NCI-H446 (cell line): ENCODE measurements around the gene PPIE.

ENCODE experiments used
- DNase-seq, 2 experiments: peaks; one replicate each; lab custom pipeline; 2025; lab: John Stamatoyannopoulos, UW

PPIE gene

DNA sequence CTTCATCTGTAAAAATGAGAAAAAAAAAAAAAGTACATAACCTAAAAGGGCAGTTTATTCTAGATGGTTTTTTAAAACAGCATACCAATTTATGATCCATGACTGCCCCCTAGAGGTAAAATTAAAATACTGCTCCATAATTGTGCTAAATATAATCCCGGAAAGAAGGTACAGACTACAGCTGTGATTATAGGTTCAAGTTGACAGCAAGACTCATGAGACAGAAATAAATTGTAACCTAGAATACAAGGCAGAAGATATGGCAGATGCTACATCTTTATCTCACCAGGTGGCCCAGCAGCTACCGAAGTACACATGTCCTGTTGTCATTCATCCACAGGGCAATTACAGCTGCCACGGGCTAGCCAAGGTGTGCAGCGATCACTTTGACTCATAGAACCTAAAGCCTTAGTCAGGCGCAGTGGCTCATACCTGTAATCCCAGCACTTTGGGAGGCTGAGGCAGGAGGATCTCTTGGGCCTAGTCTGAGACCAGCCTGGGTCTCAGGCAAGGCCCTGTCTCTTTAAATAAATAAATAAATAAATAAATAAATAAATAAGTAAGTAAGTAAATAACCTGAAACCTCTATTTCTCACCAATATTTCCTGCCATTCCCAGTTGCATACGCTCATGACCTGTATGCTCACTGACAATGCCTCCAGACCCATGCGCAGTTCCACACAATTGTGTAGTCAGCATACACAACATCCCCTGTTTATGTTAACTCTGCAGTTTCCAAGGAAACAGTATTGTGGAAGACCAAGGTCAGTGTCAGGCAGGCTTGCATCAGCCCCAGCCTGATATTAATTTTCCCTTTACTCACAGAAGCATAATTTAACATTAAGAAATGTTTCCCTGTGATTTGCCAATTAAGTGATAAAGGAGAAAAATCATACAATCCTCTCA, 18.3 kb upstream of the PPIE start:
- peak; percentile 64 to 86 for DNase-seq

DNA sequence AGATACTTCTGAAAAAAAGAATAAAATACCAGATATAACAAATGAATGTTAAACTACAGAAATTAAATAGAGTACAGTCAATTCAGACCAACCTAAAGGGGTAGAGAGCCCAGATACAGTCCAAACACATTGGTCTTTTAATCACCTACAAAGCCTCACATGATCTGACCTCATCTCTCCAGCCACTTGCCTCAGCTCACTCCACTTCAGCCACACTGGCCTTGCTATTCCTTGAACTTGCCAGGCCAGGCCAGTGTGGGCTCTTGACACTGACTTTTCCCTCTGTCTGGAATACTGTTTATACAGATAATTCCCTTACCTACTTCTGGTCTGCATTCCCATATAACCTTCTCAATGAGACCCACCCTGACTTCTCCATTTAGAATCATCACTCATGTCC, 17.0 kb upstream of the PPIE start:
- no peak for DNase-seq

DNA sequence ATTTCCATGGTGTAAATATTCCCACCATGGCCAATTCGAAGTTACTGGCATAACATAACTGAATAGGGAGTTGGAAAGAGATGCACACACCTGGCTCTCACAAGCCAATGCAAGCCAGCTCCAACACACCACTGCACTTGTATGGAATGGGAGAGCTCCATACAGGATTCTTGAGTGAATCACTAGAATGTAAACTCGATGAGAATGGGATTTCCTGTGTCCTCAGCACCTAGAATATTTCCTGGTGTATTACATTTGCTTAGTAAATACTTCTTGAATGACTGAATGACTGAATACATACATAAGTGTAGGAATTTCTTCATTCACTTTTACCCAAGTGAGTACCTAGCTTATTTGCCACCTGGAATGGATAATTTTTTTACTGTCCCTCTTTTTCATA, 16.2 kb upstream of the PPIE start:
- no peak for DNase-seq

DNA sequence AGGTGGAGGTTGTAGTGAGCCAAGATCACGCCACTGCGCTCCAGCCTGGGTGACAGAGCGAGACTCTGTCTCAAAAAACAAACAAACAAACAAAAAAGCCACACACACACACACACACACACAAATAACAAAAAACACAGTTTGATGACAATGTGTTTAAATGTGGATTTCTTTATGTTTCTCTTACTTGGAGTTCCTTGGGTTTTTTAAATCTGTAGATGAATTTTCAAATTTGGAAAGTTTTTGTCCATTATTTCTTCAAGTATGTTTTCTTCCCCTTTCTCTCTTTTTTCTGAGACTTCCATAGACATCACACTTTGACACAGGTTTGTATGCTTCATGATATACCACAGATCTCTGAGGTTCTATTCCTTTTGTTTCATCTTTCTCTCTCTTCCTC, 12.1 kb upstream of the PPIE start:
- DNase-seq, result no peak

DNA sequence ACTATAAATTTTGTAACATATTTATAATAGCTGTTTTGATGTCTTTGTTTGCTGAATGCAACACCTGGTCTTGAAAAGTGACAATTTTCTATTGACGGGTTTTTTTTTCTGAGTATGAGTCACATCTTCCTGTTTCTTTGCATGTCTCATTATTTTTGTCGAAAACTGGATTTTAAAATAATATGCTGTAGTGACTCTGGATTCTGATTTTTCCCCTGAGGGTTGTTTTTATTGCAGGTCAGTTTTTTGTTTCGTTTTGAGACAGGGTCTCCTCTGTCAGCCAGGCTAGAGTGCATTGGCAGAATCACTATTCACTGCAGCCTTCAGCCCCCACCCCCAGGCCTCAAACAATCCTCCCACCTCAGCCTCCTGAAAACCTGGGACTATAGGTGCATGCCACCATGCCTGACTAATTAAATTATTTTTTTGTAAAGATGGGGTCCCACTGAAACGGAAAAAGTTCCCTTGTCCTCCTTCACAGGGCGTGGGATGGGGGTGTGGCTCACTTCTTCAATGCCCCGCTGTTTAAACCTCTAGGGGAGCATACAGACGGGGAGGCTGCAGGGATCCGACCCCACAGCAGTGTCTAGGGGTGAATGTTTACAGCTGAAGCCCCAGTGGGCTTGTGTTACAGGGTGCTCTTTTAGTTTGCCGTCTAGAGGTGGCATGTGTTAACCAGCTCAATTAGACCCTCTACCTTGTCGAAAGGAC, 11.3 kb upstream of the PPIE start:
- no peak for DNase-seq

DNA sequence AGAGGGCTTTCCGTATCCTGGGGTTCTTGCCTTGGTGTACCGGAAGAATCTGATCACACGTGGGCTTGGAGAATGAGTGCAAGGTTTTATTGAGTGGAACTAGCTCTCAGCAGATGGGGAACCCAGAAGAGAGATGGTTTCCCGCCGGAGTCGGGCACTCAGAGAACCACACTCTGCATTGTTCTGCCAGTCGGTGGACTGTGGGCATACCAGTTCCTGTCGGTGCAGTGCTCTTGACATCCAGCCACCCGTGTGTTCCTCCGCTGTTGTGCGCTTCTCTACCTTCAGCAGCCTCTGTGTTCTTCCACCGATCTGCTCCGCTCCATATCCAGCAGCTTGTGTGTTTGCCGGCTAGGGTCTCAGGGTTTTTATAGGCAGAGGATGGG, 10.8 kb upstream of the PPIE start:
- no peak for DNase-seq

DNA sequence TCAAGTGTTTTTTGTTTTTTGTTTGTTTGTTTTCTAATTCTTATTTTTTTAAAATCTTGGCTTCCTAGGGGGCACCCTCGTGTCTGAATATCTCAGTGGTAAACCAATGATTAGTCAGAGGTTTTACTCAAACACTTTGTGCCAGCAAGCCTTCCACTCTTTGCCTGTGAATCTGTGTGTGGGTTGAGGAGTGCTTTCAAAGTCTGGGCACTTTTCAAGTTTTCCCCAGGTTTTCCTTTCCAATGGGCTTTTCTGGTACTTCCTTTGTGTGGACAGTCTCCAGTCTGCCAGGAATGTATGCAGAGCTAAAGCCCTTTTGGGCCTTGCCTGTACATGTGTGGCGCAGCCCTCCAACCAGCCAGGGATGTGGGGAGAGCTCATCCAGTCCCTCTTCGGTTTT, 9.7 kb upstream of the PPIE start:
- no peak for DNase-seq

DNA sequence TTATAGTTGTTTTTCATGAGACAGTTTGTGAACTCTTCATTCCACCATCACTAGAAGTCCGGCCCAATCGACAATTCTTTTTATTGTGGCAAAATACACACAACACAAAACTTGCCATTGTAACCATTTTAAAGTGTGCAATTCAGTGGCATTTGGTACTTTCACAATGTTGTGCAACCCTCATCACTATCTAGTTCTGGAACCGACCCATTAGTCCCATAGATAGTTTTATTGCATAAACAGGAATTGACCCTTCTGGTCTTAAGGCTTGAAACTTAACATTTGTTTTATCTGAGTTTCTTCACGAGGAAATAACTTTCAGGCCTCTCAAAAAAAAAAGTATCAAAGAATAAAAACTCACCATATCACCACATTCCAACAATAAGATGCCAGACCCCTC, 8.8 kb upstream of the PPIE start:
- DNase-seq, result no peak

DNA sequence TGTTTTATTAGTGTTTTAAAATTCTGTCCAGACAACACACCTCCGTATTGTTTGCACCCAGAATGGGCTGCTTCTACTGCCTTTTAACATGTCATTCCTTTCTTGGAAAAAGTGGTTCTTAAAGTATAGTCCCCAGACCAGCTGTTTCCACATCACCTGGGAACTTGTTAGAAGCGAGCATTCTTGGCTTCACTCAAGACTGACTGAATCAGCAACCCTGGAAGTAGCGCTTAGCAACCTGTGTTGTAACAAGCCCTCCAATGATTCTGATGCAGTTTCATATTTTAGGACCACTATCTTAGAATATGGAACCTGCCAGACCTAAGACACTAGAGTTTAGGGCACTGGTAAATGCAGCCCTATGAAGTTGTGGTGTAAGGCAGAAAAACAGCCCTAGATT, 6.0 kb upstream of the PPIE start:
- no peak for DNase-seq

DNA sequence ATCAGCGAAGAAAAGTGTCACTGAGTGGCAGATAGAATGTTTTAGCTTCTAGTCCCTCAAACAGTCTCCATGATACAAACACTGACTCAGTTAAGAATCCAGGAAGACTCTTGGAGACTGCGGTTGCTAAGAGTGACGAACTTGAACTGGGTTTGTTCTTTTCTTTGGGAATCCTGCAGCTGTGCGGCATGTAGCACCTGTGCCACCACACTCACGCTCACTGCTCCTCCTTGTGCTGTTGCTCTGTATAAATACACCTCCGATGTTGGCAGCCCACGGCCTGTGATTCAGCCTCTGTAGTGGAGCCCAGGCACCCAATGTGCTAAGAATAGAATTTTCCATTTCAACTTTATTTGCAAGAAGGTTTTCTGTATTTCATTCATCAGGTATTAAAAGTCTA, 5.5 kb upstream of the PPIE start:
- no peak for DNase-seq

DNA sequence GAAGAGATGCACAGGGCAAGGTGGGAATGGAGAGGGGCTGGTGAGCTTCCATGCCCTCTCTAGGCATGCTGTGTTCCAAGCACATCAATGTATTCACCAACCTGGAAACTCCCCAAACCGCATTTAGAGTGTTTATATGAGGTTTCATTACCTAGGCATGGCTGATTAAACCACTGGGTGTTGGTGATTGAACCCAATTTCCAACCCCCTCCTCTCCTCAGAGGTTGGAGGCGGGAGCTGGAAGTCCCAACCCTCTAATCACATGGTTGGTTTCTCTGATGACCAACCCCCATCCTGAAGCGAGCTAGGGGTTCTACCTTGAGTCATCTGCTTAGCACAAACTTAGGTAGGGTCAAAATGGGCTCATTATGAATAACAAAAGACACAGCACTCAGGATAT, 3.0 kb upstream of the PPIE start:
- no peak for DNase-seq

DNA sequence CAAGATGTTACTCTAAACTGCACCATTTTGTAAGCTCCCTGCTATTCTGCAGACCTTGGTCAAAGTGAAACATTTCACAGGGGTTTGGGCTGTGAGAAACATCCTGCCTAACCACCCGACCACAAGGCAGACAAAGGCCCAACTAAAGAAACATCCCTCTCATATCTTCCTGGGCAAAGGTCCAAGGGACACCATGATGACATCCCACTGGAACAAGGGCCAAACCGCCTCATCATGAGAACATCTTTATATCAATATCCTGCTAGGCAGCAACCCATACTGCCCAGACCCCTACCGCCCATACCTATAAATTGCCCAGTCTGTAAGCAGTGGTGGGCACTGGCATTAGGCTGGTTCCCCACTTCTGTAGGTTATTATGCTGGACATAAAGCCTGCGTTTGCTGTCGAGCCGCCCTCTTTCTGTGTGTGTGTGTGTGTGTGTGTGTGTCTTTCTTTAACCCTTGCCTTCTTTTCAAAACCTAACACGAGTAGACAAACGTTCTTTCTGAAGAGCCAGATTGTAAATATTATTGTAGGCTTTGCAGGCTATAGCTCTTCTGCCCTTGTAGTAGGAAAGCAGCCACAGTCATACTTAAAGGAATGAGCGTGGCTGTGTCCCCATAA, 1.0 kb upstream of the PPIE start:
- no peak for DNase-seq

DNA sequence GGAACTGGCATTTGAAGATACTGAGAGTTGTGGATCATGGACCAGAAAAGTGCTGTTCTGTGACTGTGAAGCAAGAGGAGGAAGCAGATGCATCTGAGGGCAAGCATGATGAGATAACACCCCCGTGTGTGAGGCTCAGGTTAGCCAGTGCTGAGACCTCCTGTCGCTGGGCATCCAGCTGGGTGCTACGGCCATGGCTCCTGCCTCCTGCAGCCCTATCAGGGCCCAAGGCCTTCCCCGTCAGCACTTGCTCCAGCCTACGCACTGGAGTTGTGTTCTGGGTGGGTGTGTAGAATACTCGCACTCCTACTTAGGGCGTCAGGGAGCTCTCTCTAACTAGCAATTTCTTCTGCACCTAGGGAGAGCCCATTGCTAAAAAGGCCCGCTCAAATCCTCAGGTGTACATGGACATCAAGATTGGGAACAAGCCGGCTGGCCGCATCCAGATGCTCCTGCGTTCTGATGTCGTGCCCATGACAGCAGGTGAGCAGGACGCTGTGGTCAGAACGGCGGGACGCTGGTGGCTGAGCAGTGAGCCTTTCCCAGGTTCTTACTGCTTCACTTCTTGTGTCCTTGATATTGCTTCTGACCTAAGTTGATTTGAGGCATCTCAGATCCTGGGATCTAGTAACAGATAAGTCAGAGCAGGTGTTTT, 6.5 kb downstream of the PPIE start:
- no peak for DNase-seq

DNA sequence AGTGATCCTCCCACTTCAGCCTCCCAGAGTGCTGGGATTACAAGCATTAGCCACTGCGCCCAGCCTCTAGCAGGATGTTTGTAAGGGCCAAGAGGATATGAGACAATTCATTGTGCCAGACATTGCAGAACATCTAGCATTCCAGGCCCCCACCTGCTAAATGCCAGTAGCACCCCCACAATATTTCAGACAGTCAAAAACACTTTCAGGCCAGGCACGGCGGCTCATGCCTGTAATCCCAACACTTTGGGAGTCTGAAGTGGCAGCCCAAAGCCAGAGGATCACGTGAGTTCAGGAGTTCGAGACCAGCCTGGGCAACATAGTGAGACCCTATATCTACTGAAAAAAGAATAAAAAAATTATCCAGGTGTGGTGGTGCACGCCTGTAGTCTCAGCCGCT, 12.9 kb downstream of the PPIE start:
- DNase-seq, result no peak

DNA sequence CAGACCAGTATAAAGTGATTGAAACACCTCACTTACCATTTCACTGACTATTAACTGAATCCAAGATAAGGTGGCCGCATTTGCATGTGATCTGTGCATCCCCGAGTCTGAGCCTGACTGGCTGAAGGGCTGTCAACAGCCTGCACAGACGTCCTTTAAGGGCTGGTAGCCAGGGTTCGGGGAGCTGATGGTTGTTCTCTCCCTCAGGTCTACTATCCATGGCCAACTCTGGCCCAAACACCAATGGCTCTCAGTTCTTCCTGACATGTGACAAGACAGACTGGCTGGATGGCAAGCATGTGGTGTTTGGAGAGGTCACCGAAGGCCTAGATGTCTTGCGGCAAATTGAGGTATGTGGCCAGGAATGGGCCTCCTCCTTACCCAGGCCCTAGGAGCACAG, 14.0 kb downstream of the PPIE start:
- no peak for DNase-seq

DNA sequence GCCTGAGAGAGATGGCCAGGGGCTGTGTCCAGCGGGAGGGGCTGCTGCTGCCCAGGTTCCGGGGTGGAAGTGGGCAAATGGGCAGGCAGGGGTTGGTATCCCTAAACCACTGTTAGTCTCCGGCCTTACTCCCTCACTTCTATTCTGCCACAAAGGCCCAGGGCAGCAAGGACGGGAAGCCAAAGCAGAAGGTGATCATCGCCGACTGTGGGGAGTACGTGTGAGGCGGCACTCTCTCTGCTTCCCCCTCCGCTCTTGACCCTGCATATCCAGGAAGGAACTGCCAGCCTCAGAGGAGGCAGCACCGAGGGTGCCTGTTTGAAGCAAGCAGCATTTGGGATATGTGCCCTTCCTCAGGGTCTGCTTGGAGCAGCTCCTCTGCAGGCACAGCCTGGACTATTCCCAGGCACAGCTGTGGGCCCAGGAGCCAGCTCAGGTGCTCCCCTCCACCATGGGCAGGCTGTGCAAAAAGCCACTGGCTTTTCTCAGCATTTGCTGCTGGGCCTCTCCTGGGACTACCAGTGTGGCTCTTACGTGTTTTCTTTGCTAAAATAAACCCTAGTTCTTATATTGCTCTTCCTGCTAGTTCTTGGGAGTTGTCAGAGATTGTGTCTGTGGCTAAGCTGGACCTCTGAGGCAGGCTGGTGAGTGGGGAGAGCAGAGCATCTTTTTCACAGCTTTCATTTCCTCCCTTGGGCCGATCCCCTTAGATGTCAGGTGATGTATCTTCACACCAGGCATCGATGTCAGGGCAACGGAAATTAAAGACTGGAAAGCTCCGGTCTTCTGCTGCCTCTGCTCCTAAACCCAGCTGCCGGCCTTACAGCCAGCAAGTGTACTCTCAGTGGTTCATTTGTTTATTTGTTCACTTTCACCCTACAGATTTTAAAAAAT, 14.7 kb downstream of the PPIE start:
- DNase-seq, result no peak

DNA sequence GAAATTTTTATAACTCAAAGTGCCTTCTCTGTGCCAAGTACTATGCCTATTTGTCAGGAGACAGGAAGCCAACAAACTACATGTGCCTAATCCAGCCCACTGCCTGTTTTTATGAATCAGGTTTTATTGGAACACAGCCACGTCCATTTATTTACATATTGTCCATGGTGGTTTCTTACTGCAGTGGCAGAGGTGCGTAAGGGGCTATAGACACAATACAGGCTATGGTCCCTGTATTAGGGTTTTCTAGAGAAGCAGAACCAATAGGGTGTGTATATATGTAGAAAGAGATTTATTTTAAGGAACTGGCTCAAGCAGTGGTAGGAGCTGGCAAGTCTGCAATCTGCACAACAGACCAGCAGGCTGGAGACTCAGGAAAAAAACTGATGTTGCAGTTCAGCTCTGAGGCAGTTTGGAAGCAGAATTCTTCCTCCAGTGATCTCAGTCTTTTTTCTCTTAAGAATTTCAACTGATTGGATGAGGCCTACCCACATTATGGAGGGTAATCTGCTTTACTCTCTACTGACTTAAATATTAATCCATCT, 15.4 kb downstream of the PPIE start:
- peak; percentile 50 to 79 for DNase-seq

DNA sequence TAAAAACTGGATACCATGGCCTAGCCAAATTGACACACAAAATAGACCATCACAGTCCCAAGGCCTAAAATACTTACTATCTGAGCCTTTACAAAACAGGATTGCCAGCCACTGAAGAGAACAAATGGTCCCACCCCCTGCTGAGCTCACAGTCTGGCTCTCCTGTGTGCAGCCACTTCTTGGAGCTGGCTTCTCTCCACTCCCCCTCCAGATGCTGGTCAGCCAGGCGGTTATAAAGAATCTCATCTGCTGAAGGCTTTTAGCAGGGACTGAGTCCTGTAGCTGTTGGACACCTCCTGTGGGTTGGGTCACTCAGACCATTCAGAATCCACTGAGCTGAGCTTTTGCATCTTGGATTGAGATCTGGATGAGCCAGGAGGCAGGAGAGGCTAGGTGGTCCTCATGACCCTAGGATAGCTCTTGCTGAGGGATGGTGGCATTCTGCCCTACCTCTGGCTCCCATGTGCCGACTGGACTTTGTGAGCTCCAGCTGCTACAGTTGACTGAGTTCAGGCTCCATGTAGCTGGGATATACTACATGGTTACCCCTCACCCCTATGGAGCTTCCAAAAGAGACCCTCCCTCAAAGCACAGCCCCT, 16.3 kb downstream of the PPIE start:
- DNase-seq, result peak; percentile 64 to 89

DNA sequence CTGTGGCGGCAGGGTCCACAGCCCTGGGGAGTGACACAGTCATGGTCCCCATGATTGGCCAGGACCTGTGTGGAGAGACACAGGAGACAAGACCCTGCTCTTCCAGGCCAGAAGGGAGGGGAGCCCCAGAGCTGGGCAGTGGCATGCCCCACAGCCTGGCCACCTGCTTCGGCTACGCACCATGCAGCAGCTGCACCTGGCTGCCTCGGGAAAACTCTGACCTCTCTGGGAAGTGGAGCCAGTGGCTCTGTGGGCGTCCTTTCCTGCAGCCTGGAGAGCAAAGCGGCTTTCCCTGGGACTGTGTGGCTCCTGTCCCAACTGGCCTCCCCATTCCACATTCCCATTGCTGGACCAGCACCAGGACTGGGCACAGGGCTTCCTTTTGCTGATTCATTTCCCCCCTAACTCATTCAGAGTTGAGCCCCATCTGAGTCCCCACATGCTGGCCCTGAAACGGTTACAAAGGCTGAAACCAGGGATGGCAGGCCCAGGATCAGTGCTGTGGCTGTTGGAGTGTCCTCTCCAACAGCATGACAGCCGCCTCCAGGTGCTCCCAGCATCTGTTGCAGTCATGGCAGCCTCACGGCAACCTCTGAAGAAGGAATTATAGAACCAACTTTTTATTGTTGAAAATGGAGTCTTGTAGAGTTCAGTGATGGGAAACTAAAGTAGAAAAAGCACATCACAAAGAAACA, 17.4 kb downstream of the PPIE start:
- no peak for DNase-seq

DNA sequence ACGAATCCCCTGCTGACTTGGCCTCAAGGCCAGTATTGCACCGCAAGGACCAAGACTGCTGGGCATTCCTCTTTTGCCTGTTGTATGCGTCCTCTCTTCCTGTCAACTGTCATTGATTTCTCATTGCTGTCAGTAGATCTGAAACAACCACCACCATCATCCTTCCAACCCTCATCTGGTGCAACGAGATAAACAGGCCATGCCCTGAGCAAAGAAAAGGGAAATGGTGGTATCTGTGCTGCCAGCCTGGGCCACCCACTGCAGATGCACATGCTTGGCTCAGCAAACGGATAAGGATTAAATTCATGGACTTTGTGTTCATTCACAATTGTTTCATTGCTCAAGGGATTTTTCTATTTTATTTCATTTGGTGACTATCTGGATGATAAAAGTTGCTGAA, 18.8 kb downstream of the PPIE start:
- no peak for DNase-seq
